Activated T-cell treated with anti-CD3 and anti-CD28 coated beads for 4 hours (primary cell): Measurements from ENCODE around the gene COMMD6.

Experiments used
- DNase-seq: peaks from one replicate; pipeline ENCODE4 v3.0.0-alpha.2; 2020

The COMMD6 gene

DNA sequence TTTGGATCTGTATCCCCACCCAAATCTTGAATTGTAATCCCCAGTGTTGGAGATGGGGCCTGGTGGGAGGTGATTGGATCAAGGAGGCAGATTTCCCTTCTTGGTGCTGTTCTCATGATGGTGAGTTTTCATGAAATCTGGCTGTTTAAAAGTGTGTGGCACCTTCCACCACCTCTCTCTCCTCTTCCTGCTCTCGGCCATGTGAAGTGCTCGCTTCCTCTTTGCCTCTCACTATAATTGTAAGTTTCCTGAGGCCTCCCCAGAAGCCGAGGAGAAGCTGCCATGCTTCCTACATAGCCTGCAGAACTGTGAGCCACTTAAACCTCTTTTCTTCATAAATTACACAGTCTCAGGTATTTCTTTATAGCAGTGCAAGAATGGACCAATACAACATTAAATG lies 15.7 kb downstream of the COMMD6 start:
- no peak for DNase-seq

DNA sequence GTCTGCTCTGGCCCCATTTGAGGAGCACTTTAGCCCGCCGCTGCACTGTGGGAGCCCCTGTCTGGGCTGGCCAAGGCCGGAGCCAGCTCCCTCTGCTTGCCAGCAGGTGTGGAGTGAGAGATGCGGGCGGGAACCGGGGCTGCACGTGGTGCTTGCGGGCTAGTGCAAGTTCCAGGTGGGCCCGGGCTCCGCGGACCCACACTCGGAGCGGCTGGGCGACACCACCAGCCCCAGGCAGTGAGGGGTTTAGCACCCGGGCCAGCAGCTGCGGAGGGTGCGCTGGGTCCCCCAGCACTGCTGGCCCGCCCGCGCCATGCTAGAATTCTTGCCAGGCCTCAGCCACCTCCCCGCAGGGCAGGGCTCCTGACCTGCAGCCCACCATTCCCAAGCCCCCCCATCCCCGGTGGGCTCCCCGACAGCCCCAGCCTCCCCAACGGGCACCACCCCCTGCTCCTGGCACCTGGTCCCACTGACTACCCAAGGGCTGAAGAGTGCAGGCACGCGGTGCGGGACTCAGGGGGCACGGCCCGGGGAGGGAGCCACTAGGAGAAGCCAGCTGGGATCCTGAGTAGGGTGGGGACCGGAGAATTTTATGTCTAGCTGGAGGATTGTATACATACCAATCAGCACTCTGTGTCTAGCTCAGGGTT lies 19.1 kb downstream of the COMMD6 start:
- no peak for DNase-seq

DNA sequence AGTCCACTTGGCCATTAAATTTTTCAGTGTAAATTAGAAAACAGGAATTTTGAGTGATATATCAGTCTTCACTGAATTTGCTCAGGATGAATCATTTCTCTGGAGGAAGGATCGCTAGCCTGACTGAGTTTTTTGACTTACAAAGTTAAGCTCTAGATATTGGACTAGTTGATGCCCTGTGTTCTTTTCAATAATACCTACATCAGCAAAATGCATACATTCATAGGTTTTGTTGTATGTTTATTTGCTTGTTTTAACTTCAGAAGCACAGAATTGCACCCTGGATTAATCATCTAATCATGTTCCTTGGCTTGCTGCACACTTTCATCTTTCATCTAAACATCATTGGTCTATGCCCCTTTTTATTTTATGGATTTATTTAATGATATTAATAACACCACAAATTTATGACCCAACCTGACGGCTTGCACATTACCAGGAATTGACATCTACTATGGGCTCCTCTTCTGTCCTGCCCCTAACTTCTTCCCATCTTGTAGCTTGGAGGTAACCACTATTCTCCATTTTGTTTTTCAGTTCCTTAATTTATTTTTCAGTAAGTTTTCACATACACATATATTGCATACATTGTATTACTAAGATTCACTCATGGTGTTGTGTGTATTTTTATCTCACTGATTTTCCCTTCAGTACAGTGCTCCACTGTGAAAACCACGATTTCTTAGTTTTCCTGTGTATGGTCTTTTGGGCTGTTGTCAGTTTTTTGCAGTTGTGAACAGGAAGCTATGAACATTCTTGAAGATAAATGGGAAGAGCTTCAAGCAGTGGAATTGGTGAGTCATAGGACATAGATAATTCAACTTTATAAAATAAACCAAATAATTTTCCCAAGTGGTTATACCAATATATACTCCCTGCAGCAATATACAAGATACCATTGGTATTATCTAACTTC lies 23.3 kb downstream of the COMMD6 start:
- DNase-seq = no peak

DNA sequence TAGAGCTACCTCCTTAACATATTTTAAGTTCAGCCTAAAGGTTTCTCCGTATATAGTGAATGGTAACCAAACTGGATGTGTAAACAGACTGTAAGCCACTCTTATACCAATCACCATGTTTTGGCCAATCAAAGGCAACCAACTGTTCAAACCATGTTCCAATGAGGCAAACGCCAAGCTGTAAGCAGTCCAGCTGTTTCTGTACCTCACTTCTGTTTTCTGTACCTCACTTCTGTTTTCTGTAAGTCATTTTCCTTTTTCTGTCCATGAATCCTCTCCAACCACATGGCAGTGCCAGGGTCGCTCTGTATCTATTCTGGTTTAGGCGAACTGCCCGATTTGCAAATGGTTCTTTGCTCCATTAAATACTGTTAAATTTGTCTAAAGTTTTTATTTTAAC lies 24.4 kb downstream of the COMMD6 start:
- no peak for DNase-seq

DNA sequence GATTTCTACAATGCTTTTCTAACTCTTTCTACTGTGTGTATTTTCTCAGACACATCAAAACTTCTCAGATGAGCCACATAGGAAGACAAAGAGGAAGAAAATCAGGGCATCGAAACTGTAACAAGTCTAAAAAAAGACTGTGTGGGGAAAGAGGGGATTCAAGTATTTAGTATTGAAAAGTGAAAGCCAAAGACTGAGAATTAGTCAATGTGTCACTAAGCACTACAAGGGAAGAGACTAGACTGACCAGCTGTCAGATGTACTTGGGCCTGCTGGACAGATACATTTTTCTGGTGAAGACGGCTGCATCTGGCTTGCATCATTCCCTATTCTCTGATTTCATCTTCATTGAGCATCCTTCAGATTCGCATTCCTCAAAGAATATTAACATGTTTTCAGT lies 25.4 kb downstream of the COMMD6 start:
- no peak for DNase-seq

DNA sequence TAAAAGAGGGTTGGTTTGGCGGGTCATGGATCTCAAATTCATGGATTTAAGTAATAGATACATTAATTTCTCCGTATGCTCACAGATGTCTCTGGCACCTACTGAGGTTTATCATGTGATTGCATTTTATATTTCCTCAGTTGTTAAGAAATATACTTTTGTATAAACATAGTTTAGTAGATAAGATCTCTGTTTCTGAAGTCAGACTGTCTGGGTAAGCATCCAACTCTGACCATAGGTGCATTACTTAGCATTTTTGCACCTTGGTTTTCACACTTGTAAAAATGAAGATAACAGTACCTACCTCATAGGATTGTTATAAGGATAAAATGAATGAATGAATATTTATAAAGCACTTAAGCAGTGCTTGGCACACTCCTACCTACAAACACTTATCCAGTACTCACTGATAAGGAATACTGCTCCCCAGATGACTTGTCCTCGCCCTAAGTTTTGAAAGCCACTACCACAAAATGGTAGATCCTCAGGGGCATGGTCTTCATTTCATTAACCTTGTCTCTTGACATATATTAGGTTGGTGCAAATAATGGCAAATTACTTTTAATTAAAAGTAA lies 26.5 kb downstream of the COMMD6 start:
- DNase-seq = no peak

DNA sequence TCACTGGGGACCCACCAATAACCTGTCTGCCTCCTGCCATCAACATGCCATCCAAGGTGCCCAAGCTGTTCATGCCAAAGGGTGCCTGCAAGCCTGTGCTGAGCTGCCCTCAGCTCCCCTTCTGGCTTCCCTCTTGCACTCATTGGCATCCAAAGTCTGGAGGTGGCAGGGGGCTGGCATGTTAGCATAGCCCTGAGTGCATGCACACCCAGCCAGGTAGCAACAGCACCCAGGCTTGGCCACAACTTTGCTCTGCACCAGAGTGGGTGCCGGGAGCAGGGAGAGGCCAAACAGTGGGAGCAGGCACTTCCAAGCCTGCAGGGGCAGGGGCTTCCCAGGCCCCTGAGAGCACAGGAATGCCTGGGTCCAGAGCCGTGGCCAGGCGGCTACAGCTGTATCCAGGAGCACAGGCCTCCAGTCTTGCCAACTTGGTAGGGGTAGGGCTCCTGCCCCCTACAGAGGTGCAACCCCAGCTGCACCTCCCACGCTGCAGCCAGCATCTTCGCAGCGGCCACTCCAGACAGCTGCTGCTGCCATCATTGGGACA lies 29.6 kb downstream of the COMMD6 start:
- DNase-seq = no peak

DNA sequence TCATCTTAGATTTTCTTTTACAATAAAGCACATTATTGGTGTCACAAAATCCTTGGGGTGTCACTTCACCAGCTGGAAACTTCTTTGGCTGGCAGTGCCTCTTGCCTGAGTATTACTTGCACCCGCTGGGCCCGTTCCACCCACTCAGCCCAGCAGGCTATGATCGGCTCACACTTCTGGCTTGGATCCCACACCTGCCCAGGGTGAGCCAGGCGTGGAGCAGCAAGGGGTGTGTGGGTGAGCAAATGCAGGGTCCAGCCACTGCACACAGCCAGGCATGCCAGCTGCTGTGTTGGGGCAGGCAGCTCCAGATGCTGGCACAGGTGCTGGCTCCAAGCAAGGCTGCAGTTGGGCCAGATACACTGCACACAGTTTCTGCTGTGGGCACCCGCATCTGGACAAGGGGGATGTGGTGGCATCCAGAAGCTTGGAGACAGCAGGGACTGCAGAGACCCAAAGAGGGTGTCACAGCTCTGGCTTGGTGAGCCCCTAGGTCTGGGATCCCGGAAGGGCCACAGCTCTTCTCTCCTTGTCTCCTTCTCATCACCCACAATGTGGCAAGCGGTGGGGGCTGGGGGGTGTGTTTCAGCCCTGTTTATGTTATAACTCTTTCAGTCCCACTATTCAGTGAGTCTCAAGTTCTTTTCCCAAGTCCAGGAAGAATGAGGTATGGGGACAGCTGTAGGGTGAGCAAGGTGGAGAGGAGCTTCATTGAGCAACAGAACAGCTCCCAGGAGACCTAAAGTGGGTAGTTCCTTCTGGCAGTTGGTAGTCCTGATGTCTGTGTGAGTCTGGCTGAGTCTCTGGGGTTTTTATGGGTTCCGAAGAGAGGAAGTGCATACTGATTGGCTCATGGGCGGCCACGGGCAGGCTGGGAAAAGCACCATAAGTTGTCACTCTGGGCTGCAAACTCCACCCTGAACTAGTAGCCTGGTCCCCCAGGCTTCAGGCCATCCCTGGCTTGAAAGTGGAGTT lies 30.3 kb downstream of the COMMD6 start:
- no peak for DNase-seq

DNA sequence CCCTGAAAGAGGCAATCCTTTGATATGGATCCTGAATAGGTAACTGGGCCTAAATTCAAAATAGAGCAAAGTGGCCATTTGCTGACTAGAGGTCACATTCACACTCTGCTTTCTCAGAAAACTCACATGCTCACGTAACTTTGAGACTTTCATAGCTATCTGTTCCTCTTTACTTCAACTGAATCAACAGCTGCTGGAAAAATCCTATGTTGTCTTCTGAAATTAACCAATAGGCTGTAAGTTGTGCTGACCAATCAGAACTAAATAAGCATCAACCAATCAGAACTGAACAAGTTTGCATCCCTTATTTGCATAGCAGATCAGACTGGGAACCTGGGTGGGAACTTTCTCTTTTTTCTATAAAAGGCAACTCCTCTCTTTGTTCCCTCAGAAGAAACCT lies 31.6 kb downstream of the COMMD6 start:
- DNase-seq = no peak

DNA sequence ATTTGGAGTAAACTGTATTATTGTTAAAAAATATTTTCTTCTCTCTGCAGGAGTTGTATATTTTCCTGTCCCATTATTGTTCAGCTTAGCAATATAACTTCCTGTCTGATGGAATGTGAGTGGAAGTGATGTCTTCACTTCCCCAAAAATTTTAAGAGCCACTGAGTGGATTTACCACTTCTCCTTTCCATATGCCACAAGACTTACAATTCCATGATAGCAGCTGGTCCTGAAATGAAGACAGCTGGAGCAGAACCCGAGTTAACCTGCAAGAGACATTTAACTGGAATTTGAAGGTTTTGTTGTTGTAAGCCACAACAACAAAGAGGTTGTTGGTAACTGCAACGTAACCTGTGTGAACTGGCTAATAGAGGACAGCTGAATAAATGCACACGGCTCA lies 32.3 kb downstream of the COMMD6 start:
- no peak for DNase-seq

DNA sequence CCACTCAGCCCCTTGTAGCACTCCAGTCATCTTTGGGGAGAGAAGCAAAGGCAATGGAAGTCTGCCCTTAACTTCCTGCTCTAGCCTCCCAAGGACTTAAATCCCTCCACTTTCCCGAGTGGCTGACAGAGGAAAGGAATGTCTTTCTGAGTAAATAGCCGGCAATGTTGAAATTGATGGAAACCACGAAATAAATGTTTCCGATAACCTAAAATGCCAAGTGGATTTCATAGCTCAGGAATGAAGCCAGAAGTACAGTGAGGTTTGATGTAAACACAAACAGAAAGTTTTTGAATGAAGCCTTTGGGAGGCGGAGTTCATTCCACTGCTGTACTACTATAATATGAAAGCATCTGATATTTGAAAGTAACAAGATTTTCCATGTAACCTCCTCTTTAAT lies 41.7 kb downstream of the COMMD6 start:
- DNase-seq = no peak

DNA sequence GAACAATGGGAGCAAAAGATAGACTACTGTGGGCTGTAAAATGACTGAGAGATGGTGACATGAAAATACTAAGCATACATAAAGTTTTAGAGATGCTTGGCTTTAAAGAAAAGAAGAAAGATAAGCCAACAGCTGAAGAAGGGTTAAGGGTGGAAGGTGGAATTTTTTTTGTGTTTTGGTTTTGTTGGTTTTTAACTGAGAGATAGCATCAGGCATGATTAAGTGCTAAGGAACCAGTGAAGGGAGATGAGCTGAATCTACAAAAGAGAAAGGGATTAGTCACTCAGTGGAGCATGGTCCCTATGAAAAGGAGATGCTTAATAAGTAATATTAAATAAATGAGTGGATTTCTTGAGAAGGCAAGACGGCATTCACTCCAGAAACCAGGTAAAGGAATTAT lies 43.1 kb downstream of the COMMD6 start:
- DNase-seq = no peak

DNA sequence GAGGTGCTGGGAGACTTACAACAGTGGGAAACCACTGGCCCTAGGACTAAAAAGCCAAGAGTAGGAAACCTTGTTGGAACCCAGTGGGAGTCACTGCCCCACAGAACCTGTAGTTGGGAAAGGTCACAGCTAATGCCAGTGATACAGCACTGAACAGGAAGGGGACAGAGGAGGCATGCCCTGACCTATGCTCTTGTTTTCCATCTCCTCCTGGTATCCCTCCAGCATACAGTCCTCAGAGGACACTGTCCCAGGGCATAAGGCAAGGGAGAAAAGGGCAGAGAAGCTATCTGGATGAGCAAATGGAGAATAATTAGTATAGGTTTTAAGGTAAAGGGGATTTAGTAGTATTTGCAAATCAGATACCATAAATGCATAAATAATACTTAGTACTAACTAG lies 44.5 kb downstream of the COMMD6 start:
- DNase-seq = no peak

DNA sequence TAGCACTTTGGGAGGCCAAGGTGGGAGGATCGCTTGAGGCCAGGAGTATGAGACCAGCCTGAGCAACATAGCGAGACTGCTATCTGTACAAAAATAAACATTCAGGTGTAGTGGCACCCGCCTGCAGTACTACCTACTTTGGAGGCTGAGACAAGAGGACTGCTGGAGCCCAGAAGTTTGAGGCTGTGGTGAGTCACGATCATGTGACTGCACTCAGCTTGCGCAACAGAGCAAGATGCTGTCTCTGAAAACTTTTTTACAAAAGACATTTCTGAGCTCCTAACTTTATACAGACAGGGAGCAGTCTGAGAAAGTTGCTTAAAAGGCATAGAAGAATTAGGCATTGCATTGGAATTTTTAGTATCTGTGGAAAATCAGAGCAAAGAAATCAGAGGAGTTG lies 45.3 kb downstream of the COMMD6 start:
- no peak for DNase-seq

DNA sequence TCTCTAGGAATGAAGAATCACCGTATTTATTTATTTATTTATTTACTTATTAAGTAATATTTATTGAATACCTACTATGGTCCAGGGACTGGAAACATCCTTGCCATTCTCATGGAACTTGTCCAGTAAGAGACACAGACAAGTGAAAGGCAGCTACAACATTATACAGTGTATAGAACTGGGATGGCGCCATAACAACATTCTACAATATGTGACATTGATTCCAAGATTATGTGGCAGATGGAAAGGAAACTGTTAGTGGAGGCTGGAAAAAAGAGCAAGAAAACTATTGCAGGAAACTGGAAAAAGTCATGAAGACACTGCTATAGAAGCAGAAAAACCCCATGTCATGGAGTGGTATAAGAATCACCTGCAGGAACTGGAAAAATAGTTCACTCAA lies 46.3 kb downstream of the COMMD6 start:
- no peak for DNase-seq

DNA sequence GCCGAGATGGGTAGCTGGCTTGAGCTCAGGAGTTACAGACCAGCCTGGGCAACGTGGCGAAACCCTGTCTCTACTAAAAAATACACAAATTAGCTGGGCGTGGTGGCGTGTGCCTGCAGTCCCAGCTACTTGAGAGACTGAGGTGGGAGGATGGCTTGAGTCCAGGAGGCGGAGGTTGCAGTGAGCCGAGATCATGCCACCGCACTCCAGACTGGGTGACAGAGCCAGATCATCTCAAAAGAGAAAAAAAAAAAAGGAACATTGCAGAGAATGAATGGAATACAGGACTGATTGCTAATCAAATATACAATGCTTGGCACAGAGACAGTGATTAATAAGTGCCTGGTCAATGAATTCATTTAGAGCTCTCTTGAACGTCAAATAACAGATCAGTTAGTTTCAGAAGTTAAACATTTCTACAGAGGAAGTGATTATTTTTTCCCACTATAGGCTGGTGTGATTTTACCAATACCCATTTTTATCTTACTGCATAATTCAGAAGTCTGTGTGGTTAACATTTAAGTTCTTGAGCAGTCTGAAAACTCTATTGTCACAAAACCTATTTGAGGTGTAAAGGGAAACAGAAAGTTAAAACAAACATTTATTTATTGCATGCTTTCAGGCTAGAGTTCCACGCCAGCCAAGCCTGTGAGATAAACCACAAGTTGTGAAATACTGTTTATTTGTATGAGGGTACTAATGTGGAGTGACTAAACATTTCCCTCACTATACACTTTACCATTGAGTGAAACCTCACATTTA lies 48.0 kb downstream of the COMMD6 start:
- no peak for DNase-seq

DNA sequence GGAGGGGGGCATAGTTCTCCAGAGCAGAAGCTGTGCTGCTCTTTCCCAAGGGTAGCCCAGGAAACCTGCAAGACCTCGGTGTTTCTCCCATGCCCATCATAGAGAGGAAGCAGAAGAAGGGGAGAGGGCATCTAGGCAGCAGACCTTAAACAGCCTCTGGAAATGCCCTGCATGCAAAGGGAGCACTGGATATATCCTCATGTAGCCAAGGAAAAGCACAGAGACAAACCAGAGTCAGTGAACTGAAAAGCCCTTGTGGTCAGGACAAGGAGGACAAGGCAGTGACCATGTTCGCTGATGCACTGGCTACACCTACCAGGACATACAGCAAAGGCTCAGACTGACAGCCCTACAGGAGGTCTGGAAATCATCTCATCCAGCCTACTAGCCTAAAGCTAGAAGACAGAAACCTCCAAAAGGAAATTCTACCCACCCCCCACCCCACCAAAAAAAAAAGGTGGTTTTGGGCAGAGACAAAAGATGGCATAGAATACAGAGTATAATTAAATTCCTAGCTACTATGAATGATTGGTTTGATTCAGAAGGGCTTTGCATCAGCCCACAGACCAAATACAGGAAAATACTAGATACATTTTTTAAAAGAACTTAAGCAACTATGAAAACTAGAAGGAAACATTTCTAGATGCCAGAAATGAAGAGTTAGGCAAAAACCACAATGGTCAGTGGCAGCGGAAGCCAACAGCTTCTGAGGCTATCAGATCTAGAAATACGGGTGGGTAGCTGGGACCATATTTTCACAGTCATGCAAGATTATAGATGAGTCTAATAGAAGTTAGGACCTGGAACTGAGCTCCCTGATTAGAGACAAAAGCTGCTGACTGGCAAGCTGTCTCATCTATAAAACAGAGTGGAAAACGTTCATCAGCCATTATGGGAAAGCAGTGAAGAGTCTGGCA lies 51.2 kb downstream of the COMMD6 start:
- DNase-seq = no peak

DNA sequence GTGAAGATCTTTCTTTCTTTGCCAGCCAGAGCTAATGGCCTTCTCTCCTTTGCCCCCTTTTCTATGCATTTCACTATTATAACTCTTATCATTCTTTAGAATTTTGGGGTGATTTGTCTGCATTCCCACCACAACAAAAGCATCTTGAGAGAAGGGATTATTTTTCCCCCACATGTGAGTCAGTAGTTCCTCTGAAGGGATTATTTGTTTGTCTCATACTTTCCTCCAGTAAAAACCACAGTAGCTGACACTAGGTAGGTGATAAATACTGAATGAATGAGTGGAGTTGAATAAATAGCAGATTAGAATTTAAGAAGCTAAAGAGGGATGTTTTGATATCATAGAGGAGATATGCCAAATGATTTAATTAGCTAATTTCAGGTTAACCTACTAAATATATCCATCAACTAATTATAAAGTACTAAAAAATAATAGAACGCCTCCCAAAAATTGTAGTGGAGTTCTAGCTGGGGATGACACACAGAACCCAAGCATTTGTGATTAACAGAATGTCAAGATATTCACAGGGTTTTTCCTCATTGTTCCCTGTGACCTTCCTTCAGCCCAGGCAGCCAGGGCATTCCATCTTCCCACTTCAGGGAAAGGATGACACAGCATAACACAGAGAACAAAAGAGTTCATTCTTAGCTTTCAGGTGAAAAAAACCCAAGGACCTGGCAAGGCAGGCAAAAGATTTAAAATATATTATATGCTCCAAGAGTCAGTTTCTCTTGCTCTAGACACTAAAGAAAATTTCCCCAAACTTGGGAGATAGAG lies 52.2 kb downstream of the COMMD6 start:
- no peak for DNase-seq

DNA sequence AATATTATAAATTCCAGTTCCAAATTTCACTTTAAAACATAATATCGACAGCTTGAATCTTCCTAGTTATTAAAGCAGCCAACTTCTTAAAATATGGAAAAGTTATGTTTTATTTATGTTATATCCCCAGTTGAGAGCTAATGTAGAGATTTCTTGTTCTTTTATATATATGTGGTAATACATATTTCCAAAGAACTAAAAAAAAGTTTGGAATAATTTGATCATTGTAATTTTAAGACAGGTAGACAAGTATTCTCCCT lies 54.9 kb downstream of the COMMD6 start:
- no peak for DNase-seq
